Type B pancreatic cell (in vitro differentiated cells): ENCODE measurements around the gene LMTK2. TPM values are rescaled to one million over a fixed set of nuclear protein-coding genes. Genes with fewer than 3 reads are reported as not detected.

Source experiments
- DNase-seq: peaks from one replicate; pipeline ENCODE4 v3.0.0; 2021; ENCODE audit warnings: mixed read lengths; ENCODE audit not compliant: unreplicated experiment; ENCODE audit errors: extremely low spot score
- H3K27ac Mint-ChIP-seq: 2 replicates; pipeline ENCODE4 v1.8.0; 2021; ENCODE audit warnings: mild to moderate bottlenecking, mixed read lengths
- H3K27me3 Mint-ChIP-seq: 2 replicates; pipeline ENCODE4 v1.8.0; 2021; ENCODE audit warnings: mixed read lengths
- H3K36me3 Mint-ChIP-seq: 2 replicates; pipeline ENCODE4 v1.8.0; 2021; ENCODE audit warnings: mixed read lengths
- H3K4me1 Mint-ChIP-seq: one replicate; pipeline ENCODE4 v1.8.0; 2021; ENCODE audit warnings: mixed read lengths; ENCODE audit not compliant: unreplicated experiment
- H3K4me3 Mint-ChIP-seq: 2 replicates; pipeline ENCODE4 v1.8.0; 2021; ENCODE audit warnings: mild to moderate bottlenecking, mixed read lengths
- H3K9me3 Mint-ChIP-seq: 2 replicates; pipeline ENCODE4 v1.8.0; 2021; ENCODE audit warnings: mixed read lengths
- CTCF ChIP-seq: fragments of 200-600 bp; sonication (generic); conservative IDR thresholded peaks from 2 replicates; pipeline ENCODE4 v1.5.0; 2021; ENCODE audit warnings: antibody characterized with exemption, mild to moderate bottlenecking
- total RNA-seq: library from RNA; stranded (reverse); gene quantifications from 2 replicates; pipeline ENCODE4 v1.2.1, GENCODE V29; 2021; ENCODE audit warnings: low replicate concordance

LMTK2 gene
- total RNA-seq, 1 donor from 2014 or later = 20.6 TPM

DNA sequence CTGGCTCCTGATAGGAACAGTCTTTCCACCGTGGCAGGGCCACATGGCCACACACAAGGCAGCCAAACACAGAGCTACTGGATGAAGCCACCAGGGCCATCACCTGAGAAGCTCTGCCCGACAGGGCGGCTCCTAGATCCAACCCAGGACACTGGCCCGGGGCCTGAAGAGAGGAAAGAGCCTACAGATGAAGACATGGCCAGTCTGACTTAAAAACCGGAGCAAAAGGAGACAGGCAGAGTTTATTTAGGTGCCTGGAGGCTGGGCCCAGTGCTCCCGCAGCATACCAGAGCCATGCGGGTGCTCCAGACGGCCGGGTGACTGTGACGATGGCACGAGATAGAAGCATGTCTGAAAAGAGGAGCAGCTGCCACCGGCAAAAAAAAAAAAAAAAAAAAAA is 141.5 kb downstream of the LMTK2 start:
- Mint-ChIP-seq H3K27me3 (no peaks in the 10 kb centered on the region), H3K27ac (no peak overlapping the region), H3K4me1 (peaks cover 9% of the 10 kb centered on the region), H3K4me3 (no peak overlapping the region), H3K36me3 (no peaks in the 10 kb centered on the region), H3K9me3 (no peaks in the 10 kb centered on the region)
- DNase-seq = no peak
- TF ChIP-seq CTCF = no peak

- peak overlapping the region; percentile 48 for H3K4me3 Mint-ChIP-seq
Observed at GRCh38 chr7:98249106-98249505, 142.4 kb downstream of the LMTK2 start.

DNA sequence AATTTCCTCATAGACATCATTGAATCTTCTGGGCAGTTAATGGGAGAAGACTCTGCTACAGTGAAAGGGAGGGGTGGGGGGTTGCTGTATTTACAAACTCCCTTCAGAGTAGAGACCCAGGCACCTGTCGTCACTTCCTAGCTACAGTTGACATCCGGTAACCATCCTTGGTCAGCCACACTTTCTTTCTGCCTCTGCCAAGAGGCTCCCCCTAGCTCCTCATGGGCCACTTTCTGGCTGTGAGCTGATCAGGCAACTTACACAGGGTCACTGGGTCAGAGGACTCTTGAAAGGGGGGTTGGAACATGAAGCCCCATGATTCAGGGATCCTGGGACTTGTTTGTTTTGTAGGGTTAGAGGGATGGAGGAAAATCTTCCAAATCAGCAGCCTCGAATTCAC is 144.1 kb downstream of the LMTK2 start:
- Mint-ChIP-seq H3K9me3 (no peaks in the 10 kb centered on the region), H3K4me3 (peak overlapping the region; percentile 94), H3K36me3 (no peaks in the 10 kb centered on the region), H3K27me3 (no peaks in the 10 kb centered on the region), H3K4me1 (peaks cover 13% of the 10 kb centered on the region), H3K27ac (peak overlapping the region; percentile 95)
- DNase-seq = no peak
- no peak for TF ChIP-seq CTCF

More at GRCh38 chr7:98249106-98249505, 142.4 kb downstream of the LMTK2 start:
- DNase-seq = no peak
- H3K9me3 Mint-ChIP-seq = no peaks in the 10 kb centered on the region
- H3K4me1 Mint-ChIP-seq = peaks cover 13% of the 10 kb centered on the region
- H3K27ac Mint-ChIP-seq = peak overlapping the region; percentile 25
- no peaks in the 10 kb centered on the region for H3K36me3 Mint-ChIP-seq
- no peaks in the 10 kb centered on the region for H3K27me3 Mint-ChIP-seq
- TF ChIP-seq CTCF = no peak

DNA sequence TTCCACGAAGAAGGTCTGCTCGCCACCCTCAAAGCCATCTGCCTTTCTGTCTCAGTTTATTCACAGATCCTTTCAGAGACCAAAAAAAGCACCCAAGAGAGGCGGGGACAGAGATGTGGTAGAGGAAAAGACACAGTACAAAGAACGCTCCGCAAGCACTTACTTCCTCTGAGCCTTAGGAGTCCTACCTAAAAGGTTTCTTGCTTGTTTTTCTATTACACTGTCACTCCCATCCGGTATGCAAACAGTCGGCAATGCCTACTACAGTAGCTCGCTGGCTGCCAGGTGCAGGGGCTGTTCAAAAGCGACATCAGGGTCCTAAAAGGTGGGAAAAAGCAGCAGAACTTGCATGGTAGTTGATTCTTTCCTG is 144.6 kb downstream of the LMTK2 start:
- no peak for TF ChIP-seq CTCF
- Mint-ChIP-seq H3K27ac (peak overlapping the region; percentile 95), H3K4me3 (peak overlapping the region; percentile 94), H3K27me3 (no peaks in the 10 kb centered on the region), H3K9me3 (no peaks in the 10 kb centered on the region), H3K36me3 (no peaks in the 10 kb centered on the region), H3K4me1 (peaks cover 13% of the 10 kb centered on the region)
- DNase-seq = no peak

GRCh38 chr7:98251601-98252424 is 145.2 kb downstream of the LMTK2 start, which contains the start of gene TECPR1:
TECPR1 (minus strand) TSS chr7:98252232; CDS start chr7:98246146, 6,086 bp downstream.
- peak; percentile 89 for DNase-seq
- H3K27ac Mint-ChIP-seq = peak within 1 kb of the TSS; percentile 95
- H3K9me3 Mint-ChIP-seq = no peaks in the 10 kb centered on the region
- H3K27me3 Mint-ChIP-seq = no peaks in the 10 kb centered on the region
- H3K4me1 Mint-ChIP-seq = peaks cover 13% of the 10 kb centered on the region
- peaks cover 2% of the 10 kb centered on the region for H3K36me3 Mint-ChIP-seq
- H3K4me3 Mint-ChIP-seq = peak within 1 kb of the TSS; percentile 94
- TF ChIP-seq CTCF = no peak
